Measurements from ENCODE around the gene OR5M10. TPM values are rescaled to one million over a fixed set of nuclear protein-coding genes. Genes with fewer than 3 reads are reported as not detected.
"Not testable (repeated sequence)": the region's sequence is repeated elsewhere in the genome, so short reads cannot be mapped to it uniquely, and the experiment has no call there.

Gene OR5M10
- total RNA-seq (2012; rRNA removed): not detected in 2 replicates

GRCh38 chr11:56577621-56578020 lies at the start of gene OR5M10:
OR5M10 (minus strand) TSS chr11:56577721; CDS start chr11:56577721, 0 bp downstream.
- H3K9ac ChIP-seq (ENCODE audit: low read depth, low read length): no peak within 1 kb of the TSS
- H3K4me3 ChIP-seq (ENCODE audit: low read length): no peak within 1 kb of the TSS
- no peaks in the 10 kb centered on the region for H3K9me3 ChIP-seq (replicated peaks; ENCODE audit: low read length)
- no peaks in the 10 kb centered on the region for H3K27me3 ChIP-seq (ENCODE audit: control insufficient read depth, insufficient read depth, low read length)
- H3K4me2 ChIP-seq (ENCODE audit: low read length): no peak within 1 kb of the TSS
- no peaks in the 10 kb centered on the region for H3K36me3 ChIP-seq (ENCODE audit: insufficient read depth, low read length)
- H3K4me1 ChIP-seq (ENCODE audit: control insufficient read depth, insufficient read depth, low read length): no peaks in the 10 kb centered on the region

GRCh38 chr11:56625946-56626345 lies 48.4 kb upstream of the OR5M10 start:
- no peaks in the 10 kb centered on the region for H3K4me1 ChIP-seq (ENCODE audit: control insufficient read depth, insufficient read depth, low read length)
- H3K36me3 ChIP-seq (ENCODE audit: insufficient read depth, low read length): no peaks in the 10 kb centered on the region
- no peak overlapping the region for H3K4me2 ChIP-seq (ENCODE audit: low read length)
- no peaks in the 10 kb centered on the region for H3K27me3 ChIP-seq (ENCODE audit: control insufficient read depth, insufficient read depth, low read length)
- H3K9ac ChIP-seq (ENCODE audit: low read depth, low read length): no peak overlapping the region
- H3K9me3 ChIP-seq (replicated peaks; ENCODE audit: low read length): no peaks in the 10 kb centered on the region
- no peak overlapping the region for H3K4me3 ChIP-seq (ENCODE audit: low read length)

GRCh38 chr11:56624661-56625110 lies 47.2 kb upstream of the OR5M10 start:
- Histone ChIP-seq H3K4me3 (ENCODE audit: low read length) (no peak overlapping the region), H3K4me1 (ENCODE audit: control insufficient read depth, insufficient read depth, low read length) (no peaks in the 10 kb centered on the region), H3K9ac (ENCODE audit: low read depth, low read length) (no peak overlapping the region), H3K27me3 (ENCODE audit: control insufficient read depth, insufficient read depth, low read length) (no peaks in the 10 kb centered on the region), H3K36me3 (ENCODE audit: insufficient read depth, low read length) (no peaks in the 10 kb centered on the region), H3K9me3 (replicated peaks; ENCODE audit: low read length) (no peaks in the 10 kb centered on the region), H3K4me2 (ENCODE audit: low read length) (no peak overlapping the region)

GRCh38 chr11:56611174-56611573 lies 33.7 kb upstream of the OR5M10 start:
- Histone ChIP-seq H3K4me3 (ENCODE audit: low read length) (no peak overlapping the region), H3K4me2 (ENCODE audit: low read length) (no peak overlapping the region), H3K9ac (ENCODE audit: low read depth, low read length) (no peak overlapping the region), H3K9me3 (replicated peaks; ENCODE audit: low read length) (peaks cover 4% of the 10 kb centered on the region), H3K27me3 (ENCODE audit: control insufficient read depth, insufficient read depth, low read length) (no peaks in the 10 kb centered on the region), H3K36me3 (ENCODE audit: insufficient read depth, low read length) (no peaks in the 10 kb centered on the region), H3K4me1 (ENCODE audit: control insufficient read depth, insufficient read depth, low read length) (no peaks in the 10 kb centered on the region)

GRCh38 chr11:56592088-56592717 lies 14.7 kb upstream of the OR5M10 start:
- H3K4me3 ChIP-seq (ENCODE audit: low read length); H3K9me3 ChIP-seq (replicated peaks; ENCODE audit: low read length); H3K4me1 ChIP-seq (ENCODE audit: control insufficient read depth, insufficient read depth, low read length); H3K27me3 ChIP-seq (ENCODE audit: control insufficient read depth, insufficient read depth, low read length); H3K4me2 ChIP-seq (ENCODE audit: low read length); H3K9ac ChIP-seq (ENCODE audit: low read depth, low read length); H3K36me3 ChIP-seq (ENCODE audit: insufficient read depth, low read length): not testable (repeated sequence)

- H3K4me1 ChIP-seq (ENCODE audit: control insufficient read depth, insufficient read depth, low read length): no peaks in the 10 kb centered on the region
- peaks cover 9% of the 10 kb centered on the region for H3K9me3 ChIP-seq (replicated peaks; ENCODE audit: low read length)
- no peak overlapping the region for H3K4me3 ChIP-seq (ENCODE audit: low read length)
- H3K36me3 ChIP-seq (ENCODE audit: insufficient read depth, low read length): no peaks in the 10 kb centered on the region
- H3K4me2 ChIP-seq (ENCODE audit: low read length): no peak overlapping the region
- no peak overlapping the region for H3K9ac ChIP-seq (ENCODE audit: low read depth, low read length)
- no peaks in the 10 kb centered on the region for H3K27me3 ChIP-seq (ENCODE audit: control insufficient read depth, insufficient read depth, low read length)
Observed at GRCh38 chr11:56558574-56558973, 18.9 kb downstream of the OR5M10 start.

- not testable (repeated sequence) for H3K27me3 ChIP-seq (ENCODE audit: control insufficient read depth, insufficient read depth, low read length); H3K9me3 ChIP-seq (replicated peaks; ENCODE audit: low read length)
Observed at GRCh38 chr11:56554691-56555090, 22.8 kb downstream of the OR5M10 start.

GRCh38 chr11:56545531-56545930 lies 32.0 kb downstream of the OR5M10 start:
- Histone ChIP-seq H3K27me3 (ENCODE audit: control insufficient read depth, insufficient read depth, low read length) (no peaks in the 10 kb centered on the region), H3K9ac (ENCODE audit: low read depth, low read length) (no peak overlapping the region)

More at GRCh38 chr11:56554691-56555090, 22.8 kb downstream of the OR5M10 start:
- not testable (repeated sequence) for H3K4me2 ChIP-seq (ENCODE audit: low read length); H3K4me1 ChIP-seq (ENCODE audit: control insufficient read depth, insufficient read depth, low read length); H3K9ac ChIP-seq (ENCODE audit: low read depth, low read length); H3K4me3 ChIP-seq (ENCODE audit: low read length); H3K36me3 ChIP-seq (ENCODE audit: insufficient read depth, low read length)

GRCh38 chr11:56543739-56544138 lies 33.8 kb downstream of the OR5M10 start:
- Histone ChIP-seq H3K36me3 (ENCODE audit: insufficient read depth, low read length) (no peaks in the 10 kb centered on the region), H3K27me3 (ENCODE audit: control insufficient read depth, insufficient read depth, low read length) (no peaks in the 10 kb centered on the region), H3K4me2 (ENCODE audit: low read length) (no peak overlapping the region), H3K4me3 (ENCODE audit: low read length) (no peak overlapping the region), H3K4me1 (ENCODE audit: control insufficient read depth, insufficient read depth, low read length) (no peaks in the 10 kb centered on the region), H3K9me3 (replicated peaks; ENCODE audit: low read length) (peaks cover 5% of the 10 kb centered on the region), H3K9ac (ENCODE audit: low read depth, low read length) (no peak overlapping the region)

More at GRCh38 chr11:56545531-56545930, 32.0 kb downstream of the OR5M10 start:
- H3K36me3 ChIP-seq (ENCODE audit: insufficient read depth, low read length): no peaks in the 10 kb centered on the region
- no peak overlapping the region for H3K4me3 ChIP-seq (ENCODE audit: low read length)
- no peaks in the 10 kb centered on the region for H3K4me1 ChIP-seq (ENCODE audit: control insufficient read depth, insufficient read depth, low read length)
- no peak overlapping the region for H3K4me2 ChIP-seq (ENCODE audit: low read length)
- H3K9me3 ChIP-seq (replicated peaks; ENCODE audit: low read length): peaks cover 5% of the 10 kb centered on the region

GRCh38 chr11:56543157-56543556 lies 34.4 kb downstream of the OR5M10 start, which contains the start of gene OR5M11:
OR5M11 (minus strand) TSS chr11:56543257; CDS start chr11:56543257, 0 bp downstream.
- no peak within 1 kb of the TSS for H3K9ac ChIP-seq (ENCODE audit: low read depth, low read length)
- no peaks in the 10 kb centered on the region for H3K36me3 ChIP-seq (ENCODE audit: insufficient read depth, low read length)
- no peak within 1 kb of the TSS for H3K4me2 ChIP-seq (ENCODE audit: low read length)
- H3K27me3 ChIP-seq (ENCODE audit: control insufficient read depth, insufficient read depth, low read length): no peaks in the 10 kb centered on the region
- no peak within 1 kb of the TSS for H3K4me3 ChIP-seq (ENCODE audit: low read length)
- no peaks in the 10 kb centered on the region for H3K4me1 ChIP-seq (ENCODE audit: control insufficient read depth, insufficient read depth, low read length)
- peaks cover 5% of the 10 kb centered on the region for H3K9me3 ChIP-seq (replicated peaks; ENCODE audit: low read length)

GRCh38 chr11:56533054-56533740 lies 44.3 kb downstream of the OR5M10 start:
- no peak overlapping the region for H3K9ac ChIP-seq (ENCODE audit: low read depth, low read length)
- no peak overlapping the region for H3K4me3 ChIP-seq (ENCODE audit: low read length)
- H3K27me3 ChIP-seq (ENCODE audit: control insufficient read depth, insufficient read depth, low read length): no peaks in the 10 kb centered on the region
- H3K4me2 ChIP-seq (ENCODE audit: low read length): no peak overlapping the region
- H3K36me3 ChIP-seq (ENCODE audit: insufficient read depth, low read length): no peaks in the 10 kb centered on the region
- no peaks in the 10 kb centered on the region for H3K4me1 ChIP-seq (ENCODE audit: control insufficient read depth, insufficient read depth, low read length)
- H3K9me3 ChIP-seq (replicated peaks; ENCODE audit: low read length): no peaks in the 10 kb centered on the region

- Histone ChIP-seq H3K27me3 (ENCODE audit: control insufficient read depth, insufficient read depth, low read length) (no peaks in the 10 kb centered on the region), H3K4me3 (ENCODE audit: low read length) (no peak overlapping the region), H3K4me1 (ENCODE audit: control insufficient read depth, insufficient read depth, low read length) (no peaks in the 10 kb centered on the region), H3K36me3 (ENCODE audit: insufficient read depth, low read length) (no peaks in the 10 kb centered on the region), H3K9ac (ENCODE audit: low read depth, low read length) (no peak overlapping the region), H3K9me3 (replicated peaks; ENCODE audit: low read length) (no peaks in the 10 kb centered on the region), H3K4me2 (ENCODE audit: low read length) (no peak overlapping the region)
Observed at GRCh38 chr11:56531856-56532255, 45.7 kb downstream of the OR5M10 start.

All from skeletal muscle satellite cell (primary cell).